HS-5 (cell line): ENCODE results near the gene DGKI.

Experiments used
- DNase-seq: peaks from one replicate; pipeline ENCODE4 v3.0.0-alpha.2; 2012; ENCODE audit warnings: low read depth

The DGKI gene

GRCh38 chr7:137408126-137408525, 438.6 kb downstream of the DGKI start:
- DNase-seq = no peak

- DNase-seq = no peak
These were observed 439.7 kb downstream of the DGKI start for GRCh38 chr7:137407078-137407477.

- no peak for DNase-seq
These were observed 442.0 kb downstream of the DGKI start for GRCh38 chr7:137404660-137405317.

GRCh38 chr7:137403353-137403695, 443.4 kb downstream of the DGKI start:
- DNase-seq = no peak

GRCh38 chr7:137402536-137403352, 444.0 kb downstream of the DGKI start:
- no peak for DNase-seq

DNA sequence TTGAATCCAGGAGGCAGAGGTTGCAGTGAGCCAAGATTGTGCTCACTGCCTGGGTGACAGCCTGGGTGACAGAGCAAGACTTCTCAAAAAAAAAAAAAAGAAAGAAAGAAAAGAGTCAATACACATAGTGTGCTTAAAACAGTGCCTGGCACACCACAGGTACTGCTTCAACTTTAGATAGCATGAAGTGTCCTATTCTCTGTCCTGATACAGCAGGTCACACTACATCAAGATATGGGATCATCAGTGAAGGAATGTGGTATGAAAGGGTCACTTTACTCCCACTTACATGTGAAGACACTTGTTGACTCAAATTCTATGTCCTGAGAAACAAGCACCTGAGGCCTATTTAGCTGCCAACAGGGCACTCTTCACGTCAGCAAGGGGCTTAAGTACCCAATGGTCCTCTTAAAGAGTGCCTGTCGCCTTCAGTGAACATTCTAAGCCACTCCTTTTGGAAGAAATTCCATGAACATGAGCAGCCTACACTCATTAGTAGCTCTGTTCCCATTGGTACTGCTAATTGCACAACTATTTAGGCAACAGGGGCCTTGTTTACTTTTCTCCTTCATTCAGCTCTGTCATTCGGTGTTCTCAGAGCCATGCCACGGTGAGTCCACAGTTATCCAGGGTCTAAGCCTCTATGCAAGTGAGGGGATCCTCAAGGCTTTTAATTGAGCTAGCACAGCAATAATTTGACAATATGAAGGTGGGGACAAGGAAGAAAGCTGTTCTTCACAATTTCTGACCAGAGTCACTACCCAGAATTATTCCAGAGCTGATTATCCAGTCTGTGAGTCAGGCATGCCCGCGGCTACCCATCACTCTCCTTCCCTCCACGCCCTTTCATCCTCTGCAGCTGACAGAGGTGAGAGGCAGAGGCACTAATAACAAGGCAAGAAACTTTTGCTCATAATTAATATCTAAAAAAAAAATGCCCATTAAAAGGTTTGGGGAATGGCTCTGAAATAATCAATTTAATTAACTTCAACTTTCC, 446.6 kb downstream of the DGKI start:
- DNase-seq = no peak

DNA sequence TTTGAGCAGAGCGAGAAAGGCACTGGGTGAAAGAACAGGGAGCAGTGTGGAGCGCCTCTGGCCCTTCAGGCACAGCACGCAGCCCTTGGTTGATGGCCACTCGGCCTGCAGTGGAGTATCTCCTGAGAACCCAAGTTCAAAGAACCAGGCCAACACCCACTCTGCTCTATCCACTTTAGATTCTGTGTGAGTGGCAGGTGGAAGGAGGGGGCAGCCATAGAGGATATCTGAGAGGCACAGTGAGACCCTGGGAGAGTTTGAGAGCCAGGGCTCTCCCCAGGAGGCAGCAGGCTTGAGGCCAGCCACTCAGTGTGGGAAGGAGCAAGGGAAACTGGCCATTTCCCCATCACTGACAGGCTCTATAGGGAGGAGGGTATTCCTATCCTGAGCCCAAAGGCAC, 450.7 kb downstream of the DGKI start:
- DNase-seq = no peak

DNA sequence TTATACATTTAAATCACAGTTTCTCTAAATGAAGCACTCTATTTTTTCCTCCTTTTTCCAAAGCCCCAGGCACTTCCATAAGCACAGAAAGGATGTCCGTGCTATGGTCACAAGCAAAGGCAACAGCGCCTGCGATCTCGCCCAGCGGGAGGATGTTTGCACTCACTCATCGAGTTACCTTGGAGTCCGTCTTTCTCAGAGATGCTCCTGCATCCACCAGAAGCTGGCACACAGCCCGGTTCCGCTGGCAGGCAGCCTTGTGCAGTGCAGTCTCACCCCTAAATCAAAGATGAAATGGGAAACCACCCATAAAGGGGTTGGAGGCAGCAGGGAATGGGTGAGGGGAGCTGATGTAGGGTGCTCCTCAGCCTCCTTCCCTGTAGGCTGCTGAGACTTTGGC, 451.4 kb downstream of the DGKI start:
- DNase-seq = no peak

DNA sequence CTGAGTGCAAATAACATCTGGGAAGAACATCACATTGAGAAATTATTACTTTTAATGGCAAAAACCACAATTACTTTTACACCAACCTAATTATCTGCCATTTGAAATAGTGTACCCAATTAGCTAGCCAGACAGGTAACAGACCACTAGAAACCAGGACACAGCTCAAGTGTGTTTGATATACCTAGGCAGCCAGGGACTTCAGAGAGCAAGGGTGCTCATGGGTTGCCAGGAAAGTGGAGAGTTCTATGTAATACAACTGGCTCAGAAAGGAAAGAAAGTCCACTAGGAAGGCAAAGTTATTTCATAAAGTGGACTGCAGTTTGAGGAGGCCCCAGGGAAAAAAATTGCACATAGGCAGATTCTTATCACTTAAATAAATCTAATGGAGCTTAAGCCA, 453.2 kb downstream of the DGKI start:
- no peak for DNase-seq

DNA sequence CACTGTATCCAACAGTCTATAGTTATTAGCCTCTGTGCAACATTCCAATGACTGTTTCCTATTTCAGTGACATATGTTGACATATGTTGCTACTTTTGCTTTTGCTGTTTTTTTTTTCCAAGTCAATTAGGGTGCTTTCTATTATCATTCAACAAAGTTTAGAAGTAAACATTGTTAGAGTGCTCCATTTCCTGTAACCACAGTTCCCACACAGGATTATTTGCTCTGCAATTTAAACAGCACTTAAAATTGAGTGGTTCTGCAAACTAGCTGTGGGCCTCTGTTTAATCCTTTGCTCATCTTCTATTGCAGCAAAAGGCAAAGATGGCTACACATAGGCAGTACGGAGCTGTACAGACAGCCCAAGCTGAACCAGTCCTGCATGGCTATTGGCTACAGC, 456.7 kb downstream of the DGKI start:
- no peak for DNase-seq

DNA sequence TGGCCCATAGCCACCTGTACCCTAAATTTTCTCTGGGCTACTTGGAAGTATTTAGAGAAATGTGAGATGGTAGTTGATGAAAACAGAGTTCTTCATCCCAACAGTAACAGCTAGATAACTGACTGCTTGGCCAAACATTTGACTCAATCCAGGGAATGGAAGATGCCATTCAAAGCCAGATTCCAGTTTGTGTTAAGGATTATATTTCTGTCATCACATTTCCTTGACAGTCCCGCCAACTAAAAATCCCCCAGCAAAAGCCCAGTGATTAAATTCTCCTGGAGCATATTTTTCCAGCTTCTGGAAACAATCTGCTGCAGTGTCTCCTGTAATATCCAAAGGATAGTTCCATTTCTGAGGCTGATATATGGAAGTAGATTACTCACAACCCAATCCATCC, 457.9 kb downstream of the DGKI start:
- DNase-seq = no peak

DNA sequence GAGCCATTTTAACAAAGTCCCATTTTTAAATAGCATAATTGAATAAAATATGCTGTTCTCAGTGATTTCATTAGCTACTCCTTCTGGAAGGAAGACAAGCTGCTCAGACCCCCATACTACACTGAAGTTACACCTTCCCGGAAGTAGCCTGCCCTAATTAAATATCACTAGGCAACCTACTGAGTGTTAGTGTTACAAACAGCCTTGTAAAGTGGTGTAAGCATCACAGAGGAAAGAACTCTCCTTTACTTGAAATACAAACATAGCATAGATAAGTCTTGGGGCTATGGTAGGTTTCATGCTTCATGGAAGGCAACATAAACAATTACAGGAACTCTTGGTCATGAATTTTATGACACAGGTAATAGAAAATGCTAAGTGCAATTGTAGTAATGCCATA, 459.8 kb downstream of the DGKI start:
- DNase-seq = no peak

- no peak for DNase-seq
These were observed 465.7 kb downstream of the DGKI start for GRCh38 chr7:137381045-137381444.

- no peak for DNase-seq
These were observed 473.3 kb downstream of the DGKI start for GRCh38 chr7:137373507-137373906.

DNA sequence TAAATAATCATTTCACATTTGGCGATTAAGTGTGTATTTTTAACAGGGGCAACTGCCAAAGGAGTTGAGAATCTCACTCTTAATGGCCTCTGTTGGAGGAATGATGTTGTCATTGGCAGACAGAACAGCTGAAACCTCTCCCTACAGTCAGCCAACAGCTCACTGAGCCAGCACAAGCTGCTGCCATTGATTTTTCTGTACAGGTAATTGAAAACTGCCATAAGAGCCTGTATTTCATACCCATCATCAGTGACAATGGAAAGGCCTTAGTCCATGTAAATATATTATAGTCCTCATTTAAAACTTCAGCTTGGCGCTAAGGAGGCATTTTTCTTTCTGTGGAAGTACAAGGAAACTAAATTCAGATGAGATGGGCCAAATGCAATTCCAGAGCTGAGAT, 475.2 kb downstream of the DGKI start:
- no peak for DNase-seq

DNA sequence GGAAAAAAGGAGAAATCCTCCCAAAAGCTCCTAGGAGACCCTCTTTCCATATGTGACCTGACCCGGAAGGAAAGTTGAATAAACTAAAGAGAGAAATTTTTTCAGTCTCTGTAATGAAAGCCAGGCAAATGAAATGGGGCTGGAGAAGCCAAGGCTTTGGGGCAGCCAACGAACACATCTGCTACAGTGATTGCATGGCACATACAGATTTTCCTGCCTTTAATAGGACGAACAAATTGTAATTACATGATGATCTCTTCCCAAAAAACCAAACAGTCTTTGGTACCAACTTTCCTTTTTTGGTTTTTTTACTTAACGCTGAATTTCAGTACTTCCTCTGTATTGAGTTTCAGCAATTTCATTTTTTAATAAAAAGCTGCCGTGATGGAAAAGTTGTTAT, 479.8 kb downstream of the DGKI start:
- DNase-seq = no peak

DNA sequence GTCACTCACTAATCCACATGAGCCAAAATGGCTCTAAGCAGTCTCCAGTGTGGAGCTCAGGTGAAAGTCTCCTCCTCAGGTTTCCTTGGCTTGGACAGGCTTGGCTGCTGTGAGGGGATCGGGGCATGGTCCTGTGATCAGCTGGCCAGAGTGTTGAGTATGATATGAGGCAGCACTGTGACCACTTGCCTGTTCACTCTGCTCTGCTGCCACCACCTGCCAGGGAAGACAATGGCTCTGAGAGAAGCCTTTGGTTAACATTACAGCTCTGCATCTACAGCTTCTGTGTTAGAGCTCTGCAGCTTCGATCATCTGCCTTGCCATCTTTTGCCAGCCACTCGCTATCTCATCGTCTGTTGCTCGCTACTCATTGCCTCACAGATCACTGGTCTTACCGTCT, 483.1 kb downstream of the DGKI start:
- no peak for DNase-seq

- DNase-seq = no peak
These were observed 486.6 kb downstream of the DGKI start for GRCh38 chr7:137360087-137360679.

DNA sequence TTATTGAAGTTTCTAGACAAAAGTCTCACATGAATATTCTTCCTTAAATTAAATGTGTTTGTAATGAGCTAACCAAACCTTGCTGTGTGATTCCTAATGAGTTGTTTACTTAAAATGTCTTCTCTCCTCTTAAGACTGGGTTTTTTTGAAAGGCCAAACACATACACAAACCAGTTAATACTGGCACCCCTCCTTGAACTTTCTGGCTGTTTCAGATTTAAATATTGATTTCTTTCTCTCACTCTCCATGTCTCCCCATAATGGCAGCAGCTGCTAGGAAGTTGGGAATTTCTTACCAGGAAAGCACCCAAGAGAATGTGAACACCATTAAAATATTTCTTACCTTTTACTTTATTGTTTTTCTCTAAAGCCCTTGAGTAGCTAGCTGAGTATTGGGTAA, 491.8 kb downstream of the DGKI start:
- no peak for DNase-seq

DNA sequence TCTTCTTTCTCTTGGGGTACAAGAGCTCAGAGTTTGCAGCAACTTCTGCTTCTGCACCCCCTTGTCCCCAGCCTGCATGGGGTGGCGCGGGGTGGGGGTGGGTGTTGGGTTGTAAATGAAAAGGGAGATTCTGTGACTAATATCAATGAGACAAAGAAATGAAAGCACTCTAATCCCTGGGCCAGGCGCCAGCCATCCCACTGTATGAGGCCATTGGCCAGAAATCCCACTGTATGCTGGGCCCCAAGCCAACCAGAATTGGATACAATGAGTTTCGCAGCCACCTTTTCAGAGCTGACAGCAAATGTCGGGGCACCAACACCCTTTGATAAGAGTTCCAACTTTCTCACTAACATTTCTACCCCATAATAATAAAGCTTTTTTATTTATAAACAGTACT, 492.4 kb downstream of the DGKI start:
- no peak for DNase-seq

DNA sequence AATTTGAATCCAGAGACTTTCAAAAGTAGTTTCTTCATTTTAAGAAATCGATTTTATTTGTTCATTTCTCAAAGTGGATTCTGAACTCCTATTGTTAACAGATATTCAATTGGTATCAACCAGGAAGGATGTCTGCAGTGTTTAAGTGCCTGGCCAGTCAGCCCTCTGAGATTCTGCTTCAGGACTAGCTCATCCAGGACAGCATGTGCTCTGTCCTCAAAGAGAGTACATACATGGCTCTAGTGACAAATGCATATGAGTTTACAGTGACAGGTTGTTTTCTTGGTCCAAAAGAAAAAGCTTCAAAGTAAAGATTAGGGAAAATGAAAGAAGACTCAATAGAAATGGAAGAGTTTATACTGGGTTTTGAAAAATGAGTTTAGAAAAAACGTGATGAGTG, 494.8 kb downstream of the DGKI start:
- no peak for DNase-seq

- DNase-seq = no peak
These were observed 500.9 kb downstream of the DGKI start for GRCh38 chr7:137345799-137346449.
